ENCODE results near the gene CLDN10. TPM values are rescaled to one million over a fixed set of nuclear protein-coding genes. Genes with fewer than 3 reads are reported as not detected.

The CLDN10 gene
- total RNA-seq (2021) (24.7 to 29.6 TPM (median 29.5 TPM) in 3 replicates), Bru-seq, nascent RNA (percentile 46 among the genes with signal in this experiment)
- long read RNA-seq, experiment 1, transcript CLDN10-201 (5 exons, 949 nt), result major isoform, 115 of 135 reads
- long read RNA-seq, experiment 1, partial matches to known transcripts, result 6 of 135 reads
- long read RNA-seq, experiment 1, other reads (novel, unspliced or antisense), result 14 of 135 reads
- long read RNA-seq, experiment 2, transcript CLDN10-201 (5 exons, 949 nt), result major isoform, 42 of 54 reads
- long read RNA-seq, experiment 2, partial matches to known transcripts, result 2 of 54 reads
- long read RNA-seq, experiment 2, other reads (novel, unspliced or antisense), result 10 of 54 reads
- long read RNA-seq, experiment 3, transcript CLDN10-201 (5 exons, 949 nt), result major isoform, 153 of 181 reads
- long read RNA-seq, experiment 3, partial matches to known transcripts, result 3 of 181 reads
- long read RNA-seq, experiment 3, other reads (novel, unspliced or antisense), result 25 of 181 reads

- ATAC-seq (peak; percentile 86), DNase-seq (ENCODE audit: low spot score) (peak; percentile 86)
- Mint-ChIP-seq H3K4me3 (peak within 1 kb of the TSS; percentile 92), H3K9me3 (no peaks in the 10 kb centered on the region), H3K27me3 (ENCODE audit: low read depth) (peaks cover 7% of the 10 kb centered on the region; the same call in 1 of the 2 replicates), H3K4me1 (peaks cover 48% of the 10 kb centered on the region), H3K27ac (peak within 1 kb of the TSS; percentile 75), H3K36me3 (no peaks in the 10 kb centered on the region; the same call in 1 of the 2 replicates)
- CTCF ChIA-PET, result interaction anchor here (0.6 to 2.8 kb wide), 30 partner anchors 9 to 764 kb away, joined by 3 to 31 read pairs (median 4); partner anchors contain the start of gene DZIP1
- POLR2A ChIA-PET, result no interaction called here
- no peak for TF ChIP-seq ZNF425 (CRISPR knock-in tag; conservative IDR thresholded peaks at IDR 0.05)
- TF ChIP-seq NFE2L1 (CRISPR knock-in tag; IDR thresholded peaks at IDR 0.05), result no peak
- TF ChIP-seq USF1 (CRISPR knock-in tag; IDR thresholded peaks at IDR 0.05), result no peak
- TF ChIP-seq SP1 (CRISPR knock-in tag; conservative IDR thresholded peaks at IDR 0.05), result peak; percentile 77
- TF ChIP-seq ZNF671 (CRISPR knock-in tag; IDR thresholded peaks at IDR 0.05), result no peak
- 0 out of 2 replicates have a peak, but pooled peaks have one; percentile 15 for TF ChIP-seq ZNF423 (CRISPR knock-in tag; IDR thresholded peaks at IDR 0.05)
- TF ChIP-seq CTCF (IDR thresholded peaks at IDR 0.05), result peak; percentile 55; the same call in 1 of the 2 replicates
- TF ChIP-seq HMGXB4 (CRISPR knock-in tag; IDR thresholded peaks at IDR 0.05), result peak; percentile 93
- 0 out of 2 replicates have a peak, but pooled peaks have one; percentile 15 for TF ChIP-seq E2F5 (CRISPR knock-in tag; IDR thresholded peaks at IDR 0.05)
- no peak for TF ChIP-seq ZNF263 (CRISPR knock-in tag; IDR thresholded peaks at IDR 0.05; ENCODE audit: low read depth)
- no peak for TF ChIP-seq STAT6 (CRISPR knock-in tag; conservative IDR thresholded peaks at IDR 0.05; ENCODE audit: low read depth)
- peak; percentile 68; the same call in 1 of the 2 replicates for TF ChIP-seq IRF1 (CRISPR knock-in tag; IDR thresholded peaks at IDR 0.05)
- TF ChIP-seq ATF3 (CRISPR knock-in tag; conservative IDR thresholded peaks at IDR 0.05), result no peak
- no peak for TF ChIP-seq ZNF532 (CRISPR knock-in tag; IDR thresholded peaks at IDR 0.05; ENCODE audit: borderline replicate concordance)
- peak; percentile 74; the same call in 1 of the 2 replicates for TF ChIP-seq TCF7 (CRISPR knock-in tag; IDR thresholded peaks at IDR 0.05; ENCODE audit: low read depth)
- peak; percentile 54; the same call in 1 of the 2 replicates for TF ChIP-seq SMAD3 (CRISPR knock-in tag; IDR thresholded peaks at IDR 0.05; ENCODE audit: borderline replicate concordance)
- no peak for TF ChIP-seq GABPB1 (CRISPR knock-in tag; IDR thresholded peaks at IDR 0.05)
These were observed at the start of gene CLDN10 for GRCh38 chr13:95552539-95553441. Gene CLDN10 (plus strand): TSS chr13:95552720. CDS start chr13:95552754, 34 bp downstream.

All from WTC11 (cell line).